NCI-H2029 (cell line): ENCODE measurements around the gene PPP1R3E.
A peak's percentile ranks its signal among the peaks of the same experiment; 100 is the strongest.
"Not testable (repeated sequence)": the region's sequence is repeated elsewhere in the genome, so short reads cannot be mapped to it uniquely, and the experiment has no call there.

Experiments
- DNase-seq: peaks from one replicate; lab custom pipeline; 2025; lab: John Stamatoyannopoulos, UW

The PPP1R3E gene

GRCh38 chr14:23302290-23303225 lies at the start of gene PPP1R3E:
Gene PPP1R3E, minus strand, starts transcription at chr14:23302859. Its CDS starts 283 bp downstream, at chr14:23302576.
- peak; percentile 100 for DNase-seq

- no peak for DNase-seq
These were observed 49.2 kb upstream of the PPP1R3E start for GRCh38 chr14:23351681-23352505.

- no peak for DNase-seq
These were observed 46.6 kb upstream of the PPP1R3E start for GRCh38 chr14:23349156-23349845.

GRCh38 chr14:23348297-23348655 lies 45.6 kb upstream of the PPP1R3E start:
- no peak for DNase-seq

DNA sequence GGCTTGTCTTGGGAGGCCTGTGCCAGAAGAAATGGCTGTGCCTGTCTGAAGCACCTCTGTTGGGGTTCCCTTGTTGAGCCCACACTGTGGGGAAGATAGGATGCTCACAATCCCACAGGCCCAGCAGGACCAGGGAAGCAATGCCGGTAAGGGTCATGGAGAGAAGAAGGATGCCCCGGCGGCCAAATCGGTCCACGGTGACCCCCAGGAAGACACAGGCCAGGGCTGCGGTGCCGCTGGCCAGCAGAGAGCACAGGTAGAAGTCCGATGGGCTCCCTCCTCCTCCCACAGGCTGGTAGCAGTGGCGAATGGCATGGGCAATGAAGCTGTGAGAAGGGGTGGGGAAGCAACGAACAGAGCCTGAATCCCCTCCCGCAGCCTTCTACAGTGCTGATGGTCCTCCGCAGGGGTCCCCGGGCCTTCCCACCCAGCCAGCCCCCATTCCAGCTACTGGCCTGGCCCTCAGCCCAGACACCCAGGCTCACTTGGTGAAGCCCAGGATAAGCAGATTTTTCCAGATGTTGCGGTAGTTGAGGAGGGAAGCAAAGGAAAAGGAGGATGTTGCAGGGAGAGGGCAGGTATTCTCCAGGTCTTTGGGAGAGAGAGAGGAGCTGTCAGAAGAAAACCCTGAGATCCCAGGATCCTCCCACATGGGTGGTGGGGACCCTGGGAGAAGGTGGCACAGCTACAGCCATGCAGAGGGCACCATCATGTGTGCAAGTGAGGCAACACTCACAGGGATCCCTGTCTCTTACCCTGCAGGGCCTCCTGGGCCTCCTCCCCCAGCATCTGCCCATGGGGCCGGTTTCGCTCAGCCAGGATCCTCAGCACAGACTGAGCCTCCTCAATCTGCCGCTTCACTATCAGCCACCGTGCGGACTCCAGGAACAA lies 45.0 kb upstream of the PPP1R3E start:
- no peak for DNase-seq

DNA sequence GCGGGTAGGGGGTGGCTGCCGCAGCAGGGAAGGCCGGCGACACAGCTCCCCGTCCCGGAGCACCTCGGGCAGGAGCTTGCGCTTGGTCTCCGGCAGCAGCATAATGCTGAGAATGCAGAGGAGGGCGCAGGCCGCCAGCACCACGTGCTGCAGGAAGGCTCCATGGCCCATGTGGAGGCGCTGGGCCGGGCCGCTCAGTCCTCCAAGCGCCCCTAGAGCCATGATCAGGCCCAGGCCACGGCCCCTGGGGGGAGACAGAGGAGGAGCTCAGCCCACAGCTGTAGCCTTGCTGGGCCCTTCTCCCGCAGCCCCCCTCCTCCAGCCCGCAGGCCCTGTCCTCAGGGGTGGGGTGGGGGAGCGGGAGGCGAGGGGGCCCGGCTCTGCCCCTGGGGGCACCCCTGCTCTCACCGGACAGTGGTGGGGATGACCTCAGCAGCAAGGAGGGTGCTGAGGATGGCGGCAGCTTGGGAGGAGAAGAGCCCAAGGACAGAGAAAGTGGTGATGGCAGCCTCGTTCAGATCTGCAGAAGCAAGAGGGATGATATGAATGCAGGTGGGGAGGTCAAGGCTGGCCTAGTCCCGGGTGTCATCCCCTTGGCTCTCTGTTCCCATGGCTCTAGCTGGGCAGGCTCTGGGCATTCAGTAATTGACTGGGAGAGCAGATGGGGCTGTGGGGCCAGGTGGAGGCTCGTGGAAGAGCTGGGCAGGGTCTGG lies 44.2 kb upstream of the PPP1R3E start:
- no peak for DNase-seq

DNA sequence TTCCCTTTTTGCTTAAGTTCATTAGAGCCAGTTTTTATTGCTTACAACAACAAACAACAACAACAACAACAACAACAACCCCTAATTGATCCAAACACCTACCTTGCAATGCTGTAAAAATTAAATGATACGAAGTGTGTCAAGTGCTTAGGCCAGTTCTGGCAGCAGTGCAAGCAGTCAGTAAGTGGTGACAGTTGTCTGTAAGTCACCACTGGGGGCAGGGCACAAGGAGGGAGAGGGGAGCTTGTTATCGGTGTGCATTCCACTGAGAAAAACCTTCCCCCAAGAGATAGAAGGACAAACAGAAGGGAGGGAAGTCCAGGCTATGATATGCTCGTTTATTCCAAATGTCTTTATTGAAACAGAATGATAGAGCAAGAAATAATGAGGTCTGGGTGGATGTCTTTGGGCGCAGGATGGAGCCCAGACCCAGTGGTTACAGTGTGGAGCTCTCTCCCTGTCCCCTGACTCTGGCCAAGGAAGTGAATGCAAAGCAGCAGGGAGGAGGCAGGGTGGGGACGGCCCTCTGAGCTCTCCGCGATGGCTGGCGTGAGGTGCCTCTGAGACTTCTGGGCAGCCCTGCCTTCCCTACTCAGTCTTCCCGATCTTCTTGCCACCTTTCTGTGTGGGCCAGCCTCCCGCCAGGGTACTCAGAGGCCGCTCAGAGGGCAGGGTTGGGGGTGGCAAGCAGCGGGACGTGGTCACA lies 43.5 kb upstream of the PPP1R3E start:
- DNase-seq, result no peak

- DNase-seq, result no peak
These were observed 41.8 kb upstream of the PPP1R3E start for GRCh38 chr14:23344481-23344880.

DNA sequence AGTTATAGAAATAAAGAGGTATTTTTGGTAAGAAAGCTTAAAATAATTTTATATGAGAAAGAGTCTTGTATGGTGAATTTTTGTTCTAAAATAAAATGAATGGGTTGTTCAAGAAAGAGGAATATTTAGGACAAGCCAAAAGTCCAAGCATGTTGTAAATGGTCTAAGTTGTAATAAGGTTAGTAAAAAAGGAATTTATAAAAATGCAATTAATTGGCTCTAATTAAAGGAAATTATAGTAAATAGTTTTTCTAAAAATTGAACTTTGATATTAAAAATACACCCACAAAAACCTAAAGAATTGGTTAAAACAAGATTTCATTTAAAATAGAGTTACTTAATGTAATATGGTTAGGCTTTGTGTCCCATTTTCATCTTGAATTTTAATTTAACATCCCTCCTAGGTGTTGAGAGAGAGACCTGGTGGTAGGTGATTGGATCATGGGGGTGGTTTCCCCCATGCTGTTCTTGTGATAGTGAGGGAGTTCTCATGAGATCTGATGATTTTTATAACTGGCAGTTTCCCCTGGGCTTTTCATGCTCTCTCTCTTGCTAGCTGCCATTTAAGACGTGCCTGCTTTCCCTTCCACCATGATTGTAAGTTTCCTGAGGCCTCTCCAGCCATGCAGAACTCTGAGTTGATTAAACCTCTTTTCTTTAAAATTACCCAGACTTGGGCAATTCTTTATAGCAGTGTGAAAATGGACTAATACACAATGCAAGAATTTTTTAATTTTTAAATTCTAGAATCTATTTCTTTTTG lies 37.0 kb upstream of the PPP1R3E start:
- DNase-seq, result no peak

- no peak for DNase-seq
These were observed 33.0 kb upstream of the PPP1R3E start for GRCh38 chr14:23335623-23336022.

GRCh38 chr14:23327947-23328744 lies 25.5 kb upstream of the PPP1R3E start:
- peak; percentile 98 for DNase-seq

GRCh38 chr14:23326491-23327332 lies 24.1 kb upstream of the PPP1R3E start:
- DNase-seq, result no peak

DNA sequence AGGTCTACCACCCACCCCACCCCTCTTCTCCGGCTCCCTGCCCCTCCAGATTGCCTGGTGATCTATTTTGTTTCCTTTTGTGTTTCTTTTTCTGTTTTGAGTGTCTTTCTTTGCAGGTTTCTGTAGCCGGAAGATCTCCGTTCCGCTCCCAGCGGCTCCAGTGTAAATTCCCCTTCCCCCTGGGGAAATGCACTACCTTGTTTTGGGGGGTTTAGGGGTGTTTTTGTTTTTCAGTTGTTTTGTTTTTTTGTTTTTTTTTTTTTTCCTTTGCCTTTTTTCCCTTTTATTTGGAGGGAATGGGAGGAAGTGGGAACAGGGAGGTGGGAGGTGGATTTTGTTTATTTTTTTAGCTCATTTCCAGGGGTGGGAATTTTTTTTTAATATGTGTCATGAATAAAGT lies 23.1 kb upstream of the PPP1R3E start:
- not testable (repeated sequence) for DNase-seq

DNA sequence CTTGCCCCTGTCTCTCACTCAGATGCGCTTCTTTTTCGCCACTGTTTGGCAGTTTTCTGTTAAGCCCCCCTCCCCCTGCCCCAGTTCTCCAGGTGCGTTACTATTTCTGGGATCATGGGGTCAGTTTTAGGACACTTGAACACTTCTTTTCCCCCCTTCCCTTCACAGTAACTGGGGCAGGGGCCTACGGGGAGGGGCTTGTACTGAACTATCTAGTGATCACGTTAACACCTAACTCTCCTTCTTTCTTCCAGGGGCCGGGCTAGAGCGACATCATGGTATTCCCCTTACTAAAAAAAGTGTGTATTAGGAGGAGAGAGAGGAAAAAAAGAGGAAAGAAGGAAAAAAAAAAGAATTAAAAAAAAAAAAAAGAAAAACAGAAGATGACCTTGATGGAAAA lies 22.3 kb upstream of the PPP1R3E start:
- no peak for DNase-seq

DNA sequence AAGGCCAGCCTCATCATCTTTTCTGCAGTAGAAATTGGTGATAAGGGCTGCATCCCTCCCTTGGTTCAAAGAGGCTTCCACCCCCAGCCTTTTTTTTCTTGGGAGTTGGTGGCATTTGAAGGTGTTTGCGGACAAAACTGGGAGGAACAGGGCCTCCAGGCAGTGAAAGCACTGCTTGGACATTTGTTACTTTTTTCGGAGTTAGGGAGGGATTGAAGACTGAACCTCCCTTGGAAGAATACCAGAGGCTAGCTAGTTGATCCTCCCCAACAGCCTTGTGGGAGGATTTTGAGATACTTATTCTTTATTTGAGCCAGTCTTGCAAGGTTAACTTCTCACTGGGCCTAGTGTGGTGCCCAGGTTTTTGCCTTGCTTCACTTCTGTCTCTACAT lies 21.8 kb upstream of the PPP1R3E start:
- no peak for DNase-seq

- no peak for DNase-seq
These were observed 21.3 kb upstream of the PPP1R3E start for GRCh38 chr14:23323838-23324454.
